T-cell (primary cell): ENCODE data around the gene BRD3. TPM values are rescaled to one million over a fixed set of nuclear protein-coding genes. Genes with fewer than 3 reads are reported as not detected.

Experiments used
- ATAC-seq, 4 experiments: fragments of 200-7000 bp in 3 of 4; fragments of 150-1000 bp in 1 of 4; cut with Tn5 transposase; replicated peaks in 1 of 4; 1 replicate in 3 of 4; 2 replicates in 1 of 4; pipeline ENCODE4 v1.10.0; 2021; ENCODE audit warnings: moderate library complexity in 3 of 4, mild to moderate bottlenecking in 2 of 4, moderate number of reproducible peaks in 1 of 4
- CTCF ChIA-PET, 2 donors: fragments of 300-600 bp; sonication (Branson Sonifier 250); formaldehyde crosslinking; loops; one replicate each; lab custom pipeline; 2022; ENCODE audit warnings: antibody characterized with exemption in 2 of 2; lab: Charles Lee
- POLR2A ChIA-PET, 2 donors: fragments of 300-600 bp; sonication (Branson Sonifier 250); formaldehyde crosslinking; loops; one replicate each; lab custom pipeline; 2022; ENCODE audit warnings: antibody characterized with exemption in 2 of 2; lab: Charles Lee
- DNase-seq, 35 experiments: peaks; one replicate each; pipeline versions ENCODE4 v3.0.0 to v3.0.0-alpha.2; 2013 to 2023
- H3K27ac ChIP-seq: one replicate; pipeline ENCODE4 v1.5.1; 2013; ENCODE audit warnings: low read length
- H3K27me3 ChIP-seq, 2 experiments: replicated peaks in 1 of 2; 1 replicate in 1 of 2; 2 replicates in 1 of 2; pipeline versions ENCODE4 v1.6.1 to v1.7.0; 2013; ENCODE audit warnings: low read length in 1 of 2, mixed read lengths in 1 of 2; ENCODE audit not compliant: control insufficient read depth in 2 of 2, insufficient read depth in 2 of 2; ENCODE audit errors: extremely low read depth in 1 of 2
- H3K36me3 ChIP-seq, 2 donors: 1 replicate in 1 of 2; 2 replicates in 1 of 2; pipeline versions ENCODE4 v1.6.1 to v1.7.0; 2013; ENCODE audit warnings: low read length in 1 of 2; ENCODE audit not compliant: control insufficient read depth in 2 of 2, insufficient read depth in 1 of 2; ENCODE audit errors: extremely low read depth in 1 of 2
- H3K4me1 ChIP-seq, 2 experiments: 1 replicate in 1 of 2; 2 replicates in 1 of 2; pipeline versions ENCODE4 v1.6.1 to v1.7.0; 2013; ENCODE audit warnings: low read length in 2 of 2, mixed read lengths in 1 of 2; ENCODE audit not compliant: insufficient read depth in 2 of 2, control insufficient read depth in 1 of 2; ENCODE audit errors: extremely low read depth in 1 of 2
- H3K4me3 ChIP-seq, 2 donors: 1 replicate in 1 of 2; 2 replicates in 1 of 2; pipeline versions ENCODE4 v1.5.1 to v1.7.0; 2013; ENCODE audit warnings: mild to moderate bottlenecking in 2 of 2, low read length in 1 of 2, moderate library complexity in 1 of 2; ENCODE audit not compliant: control insufficient read depth in 1 of 2; ENCODE audit errors: extremely low read depth in 1 of 2
- H3K9me3 ChIP-seq: 2 replicates; pipeline ENCODE4 v1.7.0; 2013
- H3K27ac Mint-ChIP-seq, 2 donors: one replicate each; pipeline ENCODE4 v1.8.0; 2020 to 2021; ENCODE audit warnings: mild to moderate bottlenecking in 2 of 2, mixed read lengths in 2 of 2
- H3K27me3 Mint-ChIP-seq, 2 donors: one replicate each; pipeline ENCODE4 v1.8.0; 2021 to 2022; ENCODE audit warnings: mixed read lengths in 2 of 2
- H3K36me3 Mint-ChIP-seq: one replicate; pipeline ENCODE4 v1.8.0; 2021; ENCODE audit warnings: mixed read lengths
- H3K4me1 Mint-ChIP-seq, 3 donors: one replicate each; pipeline ENCODE4 v1.8.0; 2020 to 2022; ENCODE audit warnings: mixed read lengths in 3 of 3, mild to moderate bottlenecking in 1 of 3
- H3K4me3 Mint-ChIP-seq, 3 donors: one replicate each; pipeline ENCODE4 v1.8.0; 2020 to 2022; ENCODE audit warnings: mild to moderate bottlenecking in 3 of 3, mixed read lengths in 3 of 3, moderate library complexity in 3 of 3
- H3K9me3 Mint-ChIP-seq, 3 donors: one replicate each; pipeline ENCODE4 v1.8.0; 2020 to 2022; ENCODE audit warnings: mixed read lengths in 3 of 3
- WGBS: methylation state at CpG from one replicate; pipeline ENCODE4 v1.1.5; 2013; ENCODE audit warnings: missing lambda C conversion rate; ENCODE audit not compliant: insufficient coverage; 5-methylcytosine and 5-hydroxymethylcytosine counted together
- total RNA-seq, 35 experiments: library from RNA in 6 of 35; stranded (reverse) in 6 of 35; fragments of 120-200 nt in 1 of 35; gene quantifications; one replicate each; pipeline versions ENCODE4 v1.2.1 to v1.2.4 and lab custom pipeline; 2013 to 2026

The BRD3 gene
- total RNA-seq, 5 donors from 2014 or later (not counting 1 experiment from before 2014, with no cell fraction given) = 33.7 to 63.7 (median 58.2) TPM

DNA sequence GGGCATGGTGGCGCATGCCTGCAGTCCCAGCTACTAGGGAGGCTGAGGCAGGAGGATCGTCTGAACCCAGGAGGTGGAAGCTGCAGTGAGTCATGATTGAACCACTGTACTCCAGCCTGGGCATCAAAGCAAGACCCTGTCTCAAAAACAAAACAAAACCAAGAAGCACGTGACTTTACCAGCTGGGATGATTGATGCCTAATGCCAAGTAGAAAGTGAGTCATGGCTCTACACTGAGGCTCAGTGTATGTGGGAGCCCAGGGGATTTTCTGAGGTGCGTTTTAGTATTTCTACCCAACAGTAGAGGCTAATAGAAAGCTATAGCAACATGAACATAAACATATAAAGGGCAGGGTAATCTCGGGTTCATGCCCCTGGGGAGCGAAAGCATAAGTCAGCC, 56.4 kb downstream of the BRD3 start:
- no peaks in the 10 kb centered on the region for H3K4me1 ChIP-seq
- DNase-seq (no peak), ATAC-seq (no peak)
- no peaks in the 10 kb centered on the region for H3K36me3 ChIP-seq
- H3K27ac ChIP-seq = no peak overlapping the region
- Mint-ChIP-seq H3K4me1 (no peaks in the 10 kb centered on the region), H3K36me3 (no peaks in the 10 kb centered on the region), H3K9me3 (peaks cover 0 to 2% (median 0%) of the 10 kb centered on the region in 3 donors), H3K4me3 (no peak overlapping the region), H3K27me3 (peaks cover 3 to 6% of the 10 kb centered on the region in 2 donors), H3K27ac (no peak overlapping the region)
- H3K4me3 ChIP-seq = no peak overlapping the region
- 96% methylated on average over 4 of the region's 6 CpGs for WGBS
- POLR2A ChIA-PET = interaction anchor here in 1 of 2 donors (0.6 kb wide), 1 partner anchor 12 kb away, joined by 3 read pairs; no protein-coding TSS in a partner anchor
- CTCF ChIA-PET = no interaction called here
- peaks cover 0 to 25% of the 10 kb centered on the region in 2 experiments for H3K27me3 ChIP-seq
- H3K9me3 ChIP-seq = no peaks in the 10 kb centered on the region

DNA sequence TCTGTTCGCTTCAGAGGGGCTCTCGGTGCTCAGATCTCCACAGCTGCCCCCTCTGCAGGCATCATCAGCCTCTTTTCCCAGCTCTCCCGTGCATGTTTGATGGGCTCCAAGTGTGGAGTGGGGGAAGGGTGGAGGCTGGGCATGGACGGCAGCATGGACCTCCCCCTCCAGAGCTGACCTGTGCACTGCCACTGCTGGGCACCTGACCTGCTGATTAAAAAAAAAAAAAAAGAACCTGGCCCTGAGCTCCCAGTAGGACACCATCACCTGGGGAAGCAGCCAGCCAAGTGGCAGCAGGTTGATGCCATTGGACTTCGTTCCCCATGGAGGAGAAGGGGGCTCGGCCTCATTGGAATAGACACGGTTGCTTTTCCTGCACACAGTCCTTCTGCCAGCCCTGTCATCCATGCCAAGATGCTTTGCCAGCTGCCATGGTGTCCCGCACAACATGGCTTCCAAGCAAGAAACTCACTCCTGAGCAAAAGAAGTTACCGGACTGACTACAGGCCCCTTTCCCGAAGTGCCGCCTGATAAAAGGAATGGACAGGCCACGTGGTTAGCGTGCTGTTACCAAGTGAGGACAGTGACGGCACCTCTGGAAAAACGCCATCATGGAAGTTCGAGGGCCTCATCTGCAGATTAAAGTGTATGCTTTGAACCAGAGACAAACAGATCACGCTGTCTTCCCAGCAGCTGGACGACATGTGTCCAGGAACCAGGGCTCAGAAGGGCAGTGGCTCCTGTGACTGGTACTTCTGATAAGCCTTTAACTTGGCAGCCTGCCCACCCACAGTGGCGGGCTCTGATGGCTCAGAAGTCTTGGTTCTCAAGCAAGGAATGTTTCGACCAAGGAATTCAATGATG, 57.3 kb downstream of the BRD3 start:
- no peak overlapping the region for H3K27ac Mint-ChIP-seq
- 62% methylated on average over 16 of the region's 20 CpGs for WGBS
- Histone ChIP-seq H3K36me3 (no peaks in the 10 kb centered on the region), H3K4me3 (no peak overlapping the region), H3K27ac (no peak overlapping the region), H3K27me3 (peaks cover 0 to 26% of the 10 kb centered on the region in 2 experiments), H3K4me1 (no peaks in the 10 kb centered on the region), H3K9me3 (no peaks in the 10 kb centered on the region)
- CTCF ChIA-PET = interaction anchor here in 1 of 2 donors (0.6 kb wide), 1 partner anchor 1494 kb away, joined by 5 read pairs; no protein-coding TSS in a partner anchor
- peaks cover 0 to 2% (median 0%) of the 10 kb centered on the region in 3 donors for H3K9me3 Mint-ChIP-seq
- no peaks in the 10 kb centered on the region for H3K36me3 Mint-ChIP-seq
- no peak overlapping the region for H3K4me3 Mint-ChIP-seq
- ATAC-seq (no peak), DNase-seq (no peak)
- POLR2A ChIA-PET = no interaction called here
- H3K4me1 Mint-ChIP-seq = no peaks in the 10 kb centered on the region
- H3K27me3 Mint-ChIP-seq = peaks cover 3 to 6% of the 10 kb centered on the region in 2 donors

DNA sequence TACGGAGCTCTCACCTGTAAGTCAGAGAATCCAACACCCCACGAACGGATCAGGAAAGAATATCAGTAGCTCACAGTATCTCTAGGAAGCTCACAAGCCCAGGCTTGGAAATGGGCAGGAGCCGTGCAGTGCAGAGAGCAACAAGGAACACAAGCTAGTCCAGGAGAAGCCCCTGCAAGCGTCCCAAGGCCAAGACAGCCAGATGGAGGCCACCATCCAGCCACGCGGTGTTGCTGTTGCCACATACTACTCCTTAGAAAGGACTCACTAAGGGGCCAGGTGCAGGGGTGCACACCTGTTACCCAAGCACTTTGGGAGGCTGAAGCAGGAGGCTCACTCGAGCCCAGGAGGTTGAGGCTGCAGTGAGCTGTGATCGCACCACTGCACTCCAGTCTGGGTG, 60.3 kb downstream of the BRD3 start:
- peaks cover 3 to 11% of the 10 kb centered on the region in 2 donors for H3K27me3 Mint-ChIP-seq
- no peaks in the 10 kb centered on the region for H3K4me1 Mint-ChIP-seq
- Histone ChIP-seq H3K27ac (no peak overlapping the region), H3K4me3 (no peak overlapping the region), H3K4me1 (no peaks in the 10 kb centered on the region), H3K36me3 (no peaks in the 10 kb centered on the region), H3K9me3 (no peaks in the 10 kb centered on the region), H3K27me3 (peaks cover 0 to 51% of the 10 kb centered on the region in 2 experiments)
- 85% methylated on average over 6 of the region's 9 CpGs for whole genome bisulfite sequencing
- no peaks in the 10 kb centered on the region for H3K36me3 Mint-ChIP-seq
- peaks cover 0 to 4% (median 0%) of the 10 kb centered on the region in 3 donors for H3K9me3 Mint-ChIP-seq
- no peak overlapping the region for H3K27ac Mint-ChIP-seq
- ATAC-seq (no peak), DNase-seq (no peak)
- H3K4me3 Mint-ChIP-seq = no peak overlapping the region
- ChIA-PET CTCF (no interaction called here), POLR2A (no interaction called here)

DNA sequence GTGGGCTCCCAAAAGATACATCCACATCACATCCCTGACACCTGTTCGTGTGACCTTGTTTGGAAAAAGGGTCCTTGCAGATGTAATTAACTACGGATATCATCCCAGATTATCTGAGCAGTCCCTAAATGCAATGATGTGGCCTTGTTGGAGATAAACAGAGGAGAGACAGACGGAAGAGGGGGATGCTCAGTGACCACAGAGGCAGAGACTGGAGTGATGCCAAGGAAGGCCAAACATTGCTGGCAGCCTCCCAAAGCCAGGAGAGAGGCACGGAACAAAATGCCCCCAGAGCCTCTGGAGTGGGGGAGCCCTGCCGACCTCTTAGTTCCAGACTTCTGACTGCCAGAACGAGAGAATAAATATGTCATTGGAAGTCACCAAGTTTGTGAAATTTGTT, 60.7 kb downstream of the BRD3 start:
- no peaks in the 10 kb centered on the region for H3K36me3 Mint-ChIP-seq
- no peak overlapping the region for H3K27ac Mint-ChIP-seq
- ChIA-PET POLR2A (no interaction called here), CTCF (no interaction called here)
- Histone ChIP-seq H3K27ac (no peak overlapping the region), H3K27me3 (peaks cover 0 to 51% of the 10 kb centered on the region in 2 experiments), H3K9me3 (no peaks in the 10 kb centered on the region), H3K4me1 (no peaks in the 10 kb centered on the region), H3K36me3 (no peaks in the 10 kb centered on the region), H3K4me3 (no peak overlapping the region)
- no peak for ATAC-seq
- 49% methylated on average over 5 of the region's 6 CpGs for WGBS
- peaks cover 0 to 4% (median 0%) of the 10 kb centered on the region in 3 donors for H3K9me3 Mint-ChIP-seq
- no peak overlapping the region for H3K4me3 Mint-ChIP-seq
- no peak for DNase-seq
- H3K4me1 Mint-ChIP-seq = no peaks in the 10 kb centered on the region
- peaks cover 3 to 11% of the 10 kb centered on the region in 2 donors for H3K27me3 Mint-ChIP-seq

DNA sequence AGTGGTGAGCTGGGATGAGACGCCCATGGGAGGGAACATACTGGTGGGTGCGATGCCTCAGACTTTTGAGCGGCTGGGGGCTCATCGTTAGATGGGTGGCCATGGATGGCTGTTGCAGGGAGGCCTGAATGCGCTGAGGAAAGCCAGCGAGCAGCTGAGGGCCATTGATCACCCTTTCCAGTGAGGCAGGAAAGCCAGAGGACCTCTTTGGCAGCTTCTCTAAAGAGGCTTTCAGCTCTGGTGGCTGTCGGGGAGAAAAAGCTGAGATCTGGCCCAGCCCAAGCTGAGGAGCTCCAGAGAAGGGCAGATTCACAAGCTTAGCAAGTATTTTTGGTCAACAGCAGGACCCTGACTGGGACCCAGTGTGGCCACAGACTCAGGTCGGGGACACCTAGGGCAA, 62.4 kb downstream of the BRD3 start:
- Histone ChIP-seq H3K27me3 (peaks cover 0 to 51% of the 10 kb centered on the region in 2 experiments), H3K9me3 (no peaks in the 10 kb centered on the region), H3K4me1 (no peaks in the 10 kb centered on the region), H3K4me3 (no peak overlapping the region), H3K36me3 (no peaks in the 10 kb centered on the region), H3K27ac (no peak overlapping the region)
- ATAC-seq (no peak), DNase-seq (no peak)
- Mint-ChIP-seq H3K27me3 (peaks cover 3 to 11% of the 10 kb centered on the region in 2 donors), H3K27ac (no peak overlapping the region), H3K4me1 (no peaks in the 10 kb centered on the region), H3K9me3 (peaks cover 0 to 4% (median 0%) of the 10 kb centered on the region in 3 donors), H3K4me3 (no peak overlapping the region), H3K36me3 (no peaks in the 10 kb centered on the region)
- ChIA-PET CTCF (interaction anchor here in 1 of 2 donors (0.6 kb wide), 1 partner anchor 39 kb away, joined by 3 read pairs; no protein-coding TSS in a partner anchor), POLR2A (no interaction called here)
- 91% methylated on average over 8 of the region's 8 CpGs for WGBS

DNA sequence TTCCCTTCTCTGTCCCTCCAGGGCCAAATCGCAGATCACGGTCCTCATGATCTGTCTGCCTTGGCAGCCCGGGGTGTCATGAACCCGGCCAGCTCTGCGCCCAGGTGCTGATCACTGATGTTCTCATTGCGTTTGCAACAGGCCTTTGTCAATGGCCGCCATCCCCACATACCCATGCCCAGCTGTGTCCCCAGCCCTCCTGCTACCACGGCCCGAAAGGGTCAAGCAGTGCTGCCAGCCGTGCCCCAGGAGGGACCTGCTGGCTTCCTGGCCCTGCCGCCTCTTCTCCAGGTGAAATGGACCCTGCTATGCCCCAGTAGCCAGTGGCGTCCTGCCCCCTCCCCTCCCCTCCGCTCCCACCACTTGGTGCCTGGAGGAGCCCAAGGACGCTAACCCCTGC, 62.9 kb downstream of the BRD3 start:
- CTCF ChIA-PET = interaction anchor here in 1 of 2 donors (0.6 kb wide), 1 partner anchor 38 kb away, joined by 3 read pairs; no protein-coding TSS in a partner anchor
- DNase-seq = no peak
- H3K27ac ChIP-seq = no peak overlapping the region
- ATAC-seq = no peak
- 77% methylated on average over 13 of the region's 14 CpGs for whole genome bisulfite sequencing
- H3K27ac Mint-ChIP-seq = no peak overlapping the region
- H3K4me3 Mint-ChIP-seq = no peak overlapping the region
- POLR2A ChIA-PET = no interaction called here
- no peaks in the 10 kb centered on the region for H3K36me3 Mint-ChIP-seq
- H3K4me1 ChIP-seq = no peaks in the 10 kb centered on the region
- peaks cover 0 to 48% of the 10 kb centered on the region in 2 experiments for H3K27me3 ChIP-seq
- H3K4me1 Mint-ChIP-seq = no peaks in the 10 kb centered on the region
- no peaks in the 10 kb centered on the region for H3K9me3 ChIP-seq
- peaks cover 3 to 11% of the 10 kb centered on the region in 2 donors for H3K27me3 Mint-ChIP-seq
- no peaks in the 10 kb centered on the region for H3K36me3 ChIP-seq
- H3K9me3 Mint-ChIP-seq = peaks cover 0 to 4% (median 0%) of the 10 kb centered on the region in 3 donors
- no peak overlapping the region for H3K4me3 ChIP-seq
